Loucy (cell line): ENCODE results near the gene PLPP4.
A peak's percentile ranks its signal among the peaks of the same experiment; 100 is the strongest.

ENCODE experiments used
- H2AFZ ChIP-seq: fragments of 200-600 bp; sonication (generic); 2 replicates; pipeline ENCODE4 v1.6.0; 2016; ENCODE audit warnings: antibody characterized with exemption, mild to moderate bottlenecking, low read length, moderate library complexity
- H3F3A ChIP-seq: fragments of 200-600 bp; 2 replicates; pipeline ENCODE4 v1.6.0; 2016; ENCODE audit warnings: antibody characterized with exemption, low read depth, mild to moderate bottlenecking
- H3K27me3 ChIP-seq: fragments of 200-600 bp; sonication (generic); 2 replicates; pipeline ENCODE4 v1.6.1; 2014; ENCODE audit warnings: low read length, mild to moderate bottlenecking; ENCODE audit not compliant: insufficient read depth, poor library complexity, severe bottlenecking
- H3K36me3 ChIP-seq: fragments of 200-600 bp; sonication (generic); 2 replicates; pipeline ENCODE4 v1.6.1; 2016; ENCODE audit warnings: low read length; ENCODE audit not compliant: insufficient read depth
- H3K4me1 ChIP-seq: fragments of 200-600 bp; sonication (generic); 2 replicates; pipeline ENCODE4 v1.5.1; 2014; ENCODE audit warnings: low read length, mild to moderate bottlenecking; ENCODE audit not compliant: insufficient read depth, poor library complexity, severe bottlenecking
- H3K4me2 ChIP-seq: fragments of 200-600 bp; sonication (generic); 2 replicates; pipeline ENCODE4 v1.6.0; 2014; ENCODE audit warnings: antibody characterized with exemption, low read length, low read depth, mild to moderate bottlenecking; ENCODE audit not compliant: poor library complexity, severe bottlenecking
- H3K4me3 ChIP-seq: fragments of 200-600 bp; sonication (generic); 2 replicates; pipeline ENCODE4 v1.5.1; 2014; ENCODE audit warnings: low read length, mild to moderate bottlenecking, mixed read lengths; ENCODE audit not compliant: poor library complexity, severe bottlenecking
- H3K79me2 ChIP-seq: fragments of 200-600 bp; sonication (generic); 2 replicates; pipeline ENCODE4 v1.6.1; 2014; ENCODE audit warnings: low read length; ENCODE audit not compliant: insufficient read depth
- H3K9ac ChIP-seq: fragments of 200-600 bp; sonication (generic); 2 replicates; pipeline ENCODE4 v1.6.0; 2014; ENCODE audit warnings: mild to moderate bottlenecking, low read depth, low read length, moderate library complexity; ENCODE audit not compliant: poor library complexity, severe bottlenecking
- H3K9me2 ChIP-seq: fragments of 200-600 bp; sonication (generic); replicated peaks from 2 replicates; pipeline ENCODE4 v1.6.1; 2016; ENCODE audit warnings: low read depth, low read length, mixed read lengths
- H3K9me3 ChIP-seq: fragments of 200-600 bp; sonication (generic); 2 replicates; pipeline ENCODE4 v1.6.1; 2014; ENCODE audit warnings: mild to moderate bottlenecking, antibody characterized with exemption, low read length, low read depth; ENCODE audit not compliant: insufficient read depth
- H4K20me1 ChIP-seq: fragments of 200-600 bp; sonication (generic); 2 replicates; pipeline ENCODE4 v1.6.0; 2014; ENCODE audit warnings: antibody characterized with exemption, low read length, mild to moderate bottlenecking; ENCODE audit not compliant: insufficient read depth, poor library complexity, severe bottlenecking
- CTCF ChIP-seq: fragments of 200-600 bp; sonication (generic); conservative IDR thresholded peaks from 2 replicates; pipeline ENCODE4 v1.5.1; 2014; ENCODE audit warnings: mild to moderate bottlenecking, antibody characterized with exemption, low read length
- EZH2phosphoT487 ChIP-seq: fragments of 200-600 bp; IDR thresholded peaks from 2 replicates; pipeline ENCODE4 v1.6.1; 2018; ENCODE audit warnings: antibody characterized with exemption, mild to moderate bottlenecking, moderate library complexity, borderline replicate concordance

Gene PLPP4

GRCh38 chr10:120422457-120422856 is 34.6 kb upstream of the PLPP4 start:
- H3K79me2 ChIP-seq: no peaks in the 10 kb centered on the region
- no peak overlapping the region for H3K4me3 ChIP-seq
- no peak overlapping the region for H3K4me2 ChIP-seq
- no peaks in the 10 kb centered on the region; the same call in 1 of the 2 replicates for H3K9me3 ChIP-seq
- H3F3A ChIP-seq: no peaks in the 10 kb centered on the region
- H3K27me3 ChIP-seq: no peaks in the 10 kb centered on the region
- no peak overlapping the region for H3K9ac ChIP-seq
- no peaks in the 10 kb centered on the region for H3K9me2 ChIP-seq
- H3K4me1 ChIP-seq: peaks cover 21% of the 10 kb centered on the region
- H2AFZ ChIP-seq: no peak overlapping the region
- no peaks in the 10 kb centered on the region for H4K20me1 ChIP-seq
- H3K36me3 ChIP-seq: no peaks in the 10 kb centered on the region
- TF ChIP-seq EZH2phosphoT487 (no peak), CTCF (no peak)

GRCh38 chr10:120423431-120424197 is 33.4 kb upstream of the PLPP4 start:
- no peaks in the 10 kb centered on the region for H3K36me3 ChIP-seq
- H4K20me1 ChIP-seq: no peaks in the 10 kb centered on the region
- 0 out of 2 replicates have a peak overlapping the region, but pooled peaks have one; percentile 40 for H2AFZ ChIP-seq
- H3K4me3 ChIP-seq: no peak overlapping the region
- no peaks in the 10 kb centered on the region for H3K9me2 ChIP-seq
- H3K4me2 ChIP-seq: peak overlapping the region; percentile 25
- TF ChIP-seq CTCF (peak; percentile 98), EZH2phosphoT487 (no peak)
- no peaks in the 10 kb centered on the region for H3F3A ChIP-seq
- peaks cover 32% of the 10 kb centered on the region for H3K4me1 ChIP-seq
- no peaks in the 10 kb centered on the region for H3K79me2 ChIP-seq
- no peaks in the 10 kb centered on the region for H3K27me3 ChIP-seq
- no peak overlapping the region for H3K9ac ChIP-seq
- no peaks in the 10 kb centered on the region; the same call in 1 of the 2 replicates for H3K9me3 ChIP-seq

GRCh38 chr10:120424198-120424464 is 32.9 kb upstream of the PLPP4 start:
- H3K9ac ChIP-seq: no peak overlapping the region
- H3K4me3 ChIP-seq: no peak overlapping the region
- H3K4me2 ChIP-seq: peak overlapping the region; percentile 25
- H3K27me3 ChIP-seq: no peaks in the 10 kb centered on the region
- no peaks in the 10 kb centered on the region for H3F3A ChIP-seq
- no peaks in the 10 kb centered on the region for H3K36me3 ChIP-seq
- H3K4me1 ChIP-seq: peaks cover 37% of the 10 kb centered on the region
- TF ChIP-seq CTCF (no peak), EZH2phosphoT487 (no peak)
- no peak overlapping the region for H2AFZ ChIP-seq
- no peaks in the 10 kb centered on the region for H3K79me2 ChIP-seq
- H3K9me2 ChIP-seq: no peaks in the 10 kb centered on the region
- no peaks in the 10 kb centered on the region for H4K20me1 ChIP-seq
- no peaks in the 10 kb centered on the region; the same call in 1 of the 2 replicates for H3K9me3 ChIP-seq
